CD14-positive monocyte (primary cell): ENCODE data around the gene HLA-DRB1. TPM values are rescaled to one million over a fixed set of nuclear protein-coding genes. Genes with fewer than 3 reads are reported as not detected.
A peak's percentile ranks its signal among the peaks of the same experiment; 100 is the strongest.

Source experiments
- DNase-seq, 3 donors: peaks; one replicate each; pipeline ENCODE4 v3.0.0-alpha.2; 2011 to 2022
- H2AFZ ChIP-seq: 2 replicates; pipeline ENCODE4 v1.6.0; 2012; ENCODE audit warnings: mild to moderate bottlenecking, low read depth, low read length, inconsistent platforms; ENCODE audit not compliant: insufficient read depth, poor library complexity, severe bottlenecking
- H3K27ac ChIP-seq, 2 donors: 1 replicate in 1 of 2; 2 replicates in 1 of 2; pipeline ENCODE4 v1.5.1; 2012 to 2013; ENCODE audit warnings: low read length in 2 of 2, control low read depth in 1 of 2, inconsistent platforms in 1 of 2, low read depth in 1 of 2, mild to moderate bottlenecking in 1 of 2
- H3K27me3 ChIP-seq, 2 donors: one replicate each; pipeline versions ENCODE4 v1.6.0 to v1.6.1; 2011 to 2013; ENCODE audit warnings: low read length in 2 of 2; ENCODE audit not compliant: control insufficient read depth in 2 of 2, insufficient read depth in 2 of 2
- H3K36me3 ChIP-seq, 2 donors: replicated peaks in 1 of 2; 1 replicate in 1 of 2; 2 replicates in 1 of 2; pipeline versions ENCODE4 v1.5.1 to v1.6.1; 2012 to 2013; ENCODE audit warnings: low read length in 2 of 2, control low read depth in 1 of 2, inconsistent platforms in 1 of 2, mild to moderate bottlenecking in 1 of 2; ENCODE audit not compliant: insufficient read depth in 2 of 2, control insufficient read depth in 1 of 2
- H3K4me1 ChIP-seq, 2 donors: 1 replicate in 1 of 2; 2 replicates in 1 of 2; pipeline versions ENCODE4 v1.5.1 to v1.6.1; 2012 to 2013; ENCODE audit warnings: low read length in 2 of 2, control low read depth in 1 of 2, inconsistent platforms in 1 of 2, mild to moderate bottlenecking in 1 of 2, moderate library complexity in 1 of 2; ENCODE audit not compliant: insufficient read depth in 2 of 2, control insufficient read depth in 1 of 2
- H3K4me2 ChIP-seq: replicated peaks from 2 replicates; pipeline ENCODE3; 2012; ENCODE audit warnings: low read length, moderate library complexity, mild to moderate bottlenecking; ENCODE audit not compliant: poor library complexity, severe bottlenecking; ENCODE audit errors: extremely low read depth
- H3K4me3 ChIP-seq, 3 experiments: fragments of 200-600 bp in 1 of 3; sonication (generic) in 1 of 3; replicated peaks in 1 of 3; 1 replicate in 2 of 3; 2 replicates in 1 of 3; pipeline ENCODE4 v1.5.1; 2011 to 2013; ENCODE audit warnings: low read length in 3 of 3, mild to moderate bottlenecking in 3 of 3, control low read depth in 2 of 3, low read depth in 2 of 3, inconsistent platforms in 1 of 3, moderate library complexity in 1 of 3
- H3K79me2 ChIP-seq: 2 replicates; pipeline ENCODE4 v1.6.0; 2012; ENCODE audit warnings: mild to moderate bottlenecking, control low read depth, inconsistent platforms, low read length, moderate library complexity; ENCODE audit not compliant: insufficient read depth
- H3K9ac ChIP-seq: 2 replicates; pipeline ENCODE4 v1.6.0; 2017; ENCODE audit warnings: low read length, mild to moderate bottlenecking; ENCODE audit not compliant: insufficient read depth, poor library complexity, severe bottlenecking
- H3K9me3 ChIP-seq, 2 donors: replicated peaks in 1 of 2; 1 replicate in 1 of 2; 2 replicates in 1 of 2; pipeline versions ENCODE4 v1.5.1 to v1.6.1; 2012 to 2013; ENCODE audit warnings: low read length in 2 of 2, control low read depth in 1 of 2; ENCODE audit not compliant: control insufficient read depth in 1 of 2, insufficient read depth in 1 of 2
- H4K20me1 ChIP-seq: 2 replicates; pipeline ENCODE4 v1.6.0; 2012; ENCODE audit warnings: mild to moderate bottlenecking, low read length, control low read depth, moderate library complexity; ENCODE audit not compliant: insufficient read depth
- H3K27ac Mint-ChIP-seq, 7 donors: one replicate each; pipeline ENCODE4 v1.8.0; 2020; ENCODE audit warnings: mild to moderate bottlenecking in 7 of 7, mixed read lengths in 7 of 7, moderate library complexity in 6 of 7, inconsistent platforms in 2 of 7
- H3K27me3 Mint-ChIP-seq, 3 donors: one replicate each; pipeline ENCODE4 v1.8.0; 2021 to 2022; ENCODE audit warnings: low read depth in 3 of 3, mild to moderate bottlenecking in 3 of 3, mixed read lengths in 3 of 3, moderate library complexity in 3 of 3, inconsistent platforms in 1 of 3
- H3K36me3 Mint-ChIP-seq, 2 donors: one replicate each; pipeline ENCODE4 v1.8.0; 2020; ENCODE audit warnings: mixed read lengths in 2 of 2, inconsistent platforms in 1 of 2, mild to moderate bottlenecking in 1 of 2
- H3K4me1 Mint-ChIP-seq: one replicate; pipeline ENCODE4 v1.8.0; 2020; ENCODE audit warnings: mild to moderate bottlenecking, mixed read lengths
- H3K4me3 Mint-ChIP-seq, 2 donors: one replicate each; pipeline ENCODE4 v1.8.0; 2020; ENCODE audit warnings: mild to moderate bottlenecking in 2 of 2, mixed read lengths in 2 of 2, moderate library complexity in 1 of 2
- H3K9me3 Mint-ChIP-seq, 7 donors: one replicate each; pipeline ENCODE4 v1.8.0; 2020 to 2022; ENCODE audit warnings: mixed read lengths in 7 of 7, mild to moderate bottlenecking in 6 of 7, moderate library complexity in 6 of 7, inconsistent platforms in 2 of 7
- WGBS: methylation state at CpG from one replicate; pipeline ENCODE4 v1.1.5; 2013; ENCODE audit warnings: missing lambda C conversion rate; ENCODE audit not compliant: insufficient coverage; 5-methylcytosine and 5-hydroxymethylcytosine counted together
- intact Hi-C, 2 donors: fragments of 100-400 bp; cut with micrococcal nuclease; formaldehyde crosslinking; loops; one replicate each; pipeline versions ENCODE4 v1.15.0 to v1.15.1; 2023
- polyA plus RNA-seq, 3 donors: library from polyadenylated mRNA; depleted of rRNA in 1 of 3; unstranded in 2 of 3; stranded (reverse) in 1 of 3; fragments of 300-500 nt in 2 of 3; fragments of >200 nt in 1 of 3; fragmentation: Illumina TruSeq in 2 of 3; gene quantifications; 1 replicate in 2 of 3; 2 replicates in 1 of 3; pipeline ENCODE4 v1.2.3, GENCODE V29; 2012 to 2021
- TF ChIP-seq, protein P1 (sequence below): fragments of 200-600 bp; IDR thresholded peaks from one replicate; pipeline ENCODE4 v1.8.0; 2022; ENCODE audit warnings: antibody characterized with exemption, mild to moderate bottlenecking

The HLA-DRB1 gene
- polyA plus RNA-seq, 3 donors: 928 to 2,792 (median 2,645) TPM

- H3K4me2 ChIP-seq: no peak overlapping the region
- H4K20me1 ChIP-seq: no peaks in the 10 kb centered on the region
- Mint-ChIP-seq H3K36me3 (peaks cover 0 to 8% of the 10 kb centered on the region in 2 donors), H3K9me3 (peaks cover 0 to 8% (median 3%) of the 10 kb centered on the region in 7 donors), H3K4me3 (no peak overlapping the region), H3K27ac (peak overlapping the region in 2 of 7 donors; percentile 41 to 66), H3K4me1 (peaks cover 18% of the 10 kb centered on the region), H3K27me3 (peaks cover 0 to 1% (median 0%) of the 10 kb centered on the region in 3 donors)
- no peak overlapping the region for H3K9ac ChIP-seq
- DNase-seq: peak in 1 of 3 donors; percentile 53
- H2AFZ ChIP-seq: no peak overlapping the region
- H3K27me3 ChIP-seq: no peaks in the 10 kb centered on the region
- H3K4me3 ChIP-seq: no peak overlapping the region
- no peaks in the 10 kb centered on the region for H3K36me3 ChIP-seq
- no CpG with 5 or more reads among the region's 6 CpGs for WGBS
- TF ChIP-seq, protein P1, sequence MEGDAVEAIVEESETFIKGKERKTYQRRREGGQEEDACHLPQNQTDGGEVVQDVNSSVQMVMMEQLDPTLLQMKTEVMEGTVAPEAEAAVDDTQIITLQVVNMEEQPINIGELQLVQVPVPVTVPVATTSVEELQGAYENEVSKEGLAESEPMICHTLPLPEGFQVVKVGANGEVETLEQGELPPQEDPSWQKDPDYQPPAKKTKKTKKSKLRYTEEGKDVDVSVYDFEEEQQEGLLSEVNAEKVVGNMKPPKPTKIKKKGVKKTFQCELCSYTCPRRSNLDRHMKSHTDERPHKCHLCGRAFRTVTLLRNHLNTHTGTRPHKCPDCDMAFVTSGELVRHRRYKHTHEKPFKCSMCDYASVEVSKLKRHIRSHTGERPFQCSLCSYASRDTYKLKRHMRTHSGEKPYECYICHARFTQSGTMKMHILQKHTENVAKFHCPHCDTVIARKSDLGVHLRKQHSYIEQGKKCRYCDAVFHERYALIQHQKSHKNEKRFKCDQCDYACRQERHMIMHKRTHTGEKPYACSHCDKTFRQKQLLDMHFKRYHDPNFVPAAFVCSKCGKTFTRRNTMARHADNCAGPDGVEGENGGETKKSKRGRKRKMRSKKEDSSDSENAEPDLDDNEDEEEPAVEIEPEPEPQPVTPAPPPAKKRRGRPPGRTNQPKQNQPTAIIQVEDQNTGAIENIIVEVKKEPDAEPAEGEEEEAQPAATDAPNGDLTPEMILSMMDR: no peak
- no peaks in the 10 kb centered on the region for H3K79me2 ChIP-seq
- H3K9me3 ChIP-seq: peaks cover 0 to 6% of the 10 kb centered on the region in 2 donors
- H3K4me1 ChIP-seq: peaks cover 6 to 11% of the 10 kb centered on the region in 2 donors
- no peak overlapping the region for H3K27ac ChIP-seq
- intact Hi-C loops: no loop called here
These were observed 23.8 kb upstream of the HLA-DRB1 start for GRCh38 chr6:32613475-32613874.

DNA sequence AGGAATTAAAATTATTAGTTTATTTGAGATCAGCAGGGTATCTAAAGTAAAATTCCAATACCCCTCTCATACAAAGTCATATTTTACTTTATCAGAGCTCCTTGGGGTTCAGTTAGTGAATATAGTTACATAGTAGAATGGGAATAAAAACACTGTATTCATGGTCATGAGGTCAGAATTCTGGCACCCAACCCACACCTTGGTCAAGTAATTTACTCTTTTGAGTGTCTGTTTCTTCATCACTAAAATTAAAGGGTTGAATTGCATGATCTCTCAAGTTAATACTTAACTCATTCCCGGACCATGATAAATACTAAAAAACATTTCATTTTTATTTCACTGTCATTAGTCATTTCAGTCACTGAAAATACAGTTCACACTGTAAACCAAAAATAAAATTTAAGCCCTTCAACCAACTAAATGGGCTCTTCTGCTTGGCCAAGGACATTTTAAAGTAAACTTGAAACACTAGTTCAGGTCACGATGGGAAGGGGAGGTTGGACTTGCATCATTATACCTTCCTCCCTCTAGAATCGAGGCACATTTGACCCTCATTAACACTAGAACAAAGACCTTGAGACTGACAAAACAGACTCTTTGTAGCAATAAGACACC, 21.1 kb upstream of the HLA-DRB1 start:
- Mint-ChIP-seq H3K27ac (peak overlapping the region in 1 of 7 donors; percentile 50), H3K27me3 (peaks cover 0 to 1% (median 0%) of the 10 kb centered on the region in 3 donors), H3K36me3 (peaks cover 0 to 7% of the 10 kb centered on the region in 2 donors), H3K4me1 (peaks cover 24% of the 10 kb centered on the region), H3K9me3 (no peaks in the 10 kb centered on the region), H3K4me3 (no peak overlapping the region)
- intact Hi-C loops: no loop called here
- no peak overlapping the region for H2AFZ ChIP-seq
- WGBS: no CpG with 5 or more reads among the region's 3 CpGs
- H3K79me2 ChIP-seq: no peaks in the 10 kb centered on the region
- no peak overlapping the region for H3K4me3 ChIP-seq
- H3K27me3 ChIP-seq: no peaks in the 10 kb centered on the region
- no peak overlapping the region for H3K4me2 ChIP-seq
- no peaks in the 10 kb centered on the region for H3K9me3 ChIP-seq
- TF ChIP-seq, protein P1: no peak
- no peaks in the 10 kb centered on the region for H4K20me1 ChIP-seq
- peak overlapping the region in 1 of 2 donors; percentile 98 for H3K27ac ChIP-seq
- peak overlapping the region; percentile 61 for H3K9ac ChIP-seq
- peaks cover 17 to 20% of the 10 kb centered on the region in 2 donors for H3K4me1 ChIP-seq
- no peak for DNase-seq
- H3K36me3 ChIP-seq: no peaks in the 10 kb centered on the region
